Stimulated activated naive CD8-positive, alpha-beta T cell treated with anti-CD3 and anti-CD28 coated beads, Interleukin-15, amount 100 ng/mL, for 72 hours (primary cell): ENCODE measurements around the gene NGRN.

Source experiments
- ATAC-seq: fragments of 150-1000 bp; cut with Tn5 transposase; 2 replicates; pipeline ENCODE4 v1.10.0; 2021; ENCODE audit warnings: mild to moderate bottlenecking, moderate library complexity
- DNase-seq, 2 donors: peaks; one replicate each; pipeline ENCODE4 v3.0.0; 2021 to 2022
- H3K27ac Mint-ChIP-seq, 2 donors: one replicate each; pipeline ENCODE4 v1.8.0; 2022; ENCODE audit warnings: mild to moderate bottlenecking in 2 of 2, mixed read lengths in 2 of 2, moderate library complexity in 2 of 2
- H3K27me3 Mint-ChIP-seq: one replicate; pipeline ENCODE4 v1.8.0; 2022; ENCODE audit warnings: mixed read lengths
- H3K4me1 Mint-ChIP-seq: one replicate; pipeline ENCODE4 v1.8.0; 2022; ENCODE audit warnings: mild to moderate bottlenecking, mixed read lengths
- H3K4me3 Mint-ChIP-seq, 2 donors: one replicate each; pipeline ENCODE4 v1.8.0; 2022; ENCODE audit warnings: mild to moderate bottlenecking in 2 of 2, mixed read lengths in 2 of 2, moderate library complexity in 1 of 2
- H3K9me3 Mint-ChIP-seq, 2 donors: one replicate each; pipeline ENCODE4 v1.8.0; 2022; ENCODE audit warnings: mixed read lengths in 2 of 2

Gene NGRN

GRCh38 chr15:90316139-90316538 is 50.7 kb downstream of the NGRN start:
- Mint-ChIP-seq H3K27ac (no peak overlapping the region), H3K27me3 (no peaks in the 10 kb centered on the region), H3K4me3 (no peak overlapping the region), H3K4me1 (peaks cover 25% of the 10 kb centered on the region), H3K9me3 (no peaks in the 10 kb centered on the region)
- ATAC-seq = no peak
- DNase-seq = no peak

GRCh38 chr15:90318591-90318990 is 53.1 kb downstream of the NGRN start:
- Mint-ChIP-seq H3K27me3 (no peaks in the 10 kb centered on the region), H3K4me1 (peaks cover 9% of the 10 kb centered on the region), H3K4me3 (no peak overlapping the region), H3K27ac (no peak overlapping the region), H3K9me3 (no peaks in the 10 kb centered on the region)
- ATAC-seq (no peak), DNase-seq (no peak)

- Mint-ChIP-seq H3K4me3 (peak overlapping the region; percentile 39 to 60), H3K27ac (peak overlapping the region in 1 of 2 donors; percentile 34), H3K27me3 (no peaks in the 10 kb centered on the region), H3K9me3 (no peaks in the 10 kb centered on the region), H3K4me1 (peaks cover 9% of the 10 kb centered on the region)
- ATAC-seq (peak; percentile 99), DNase-seq (peak; percentile 69 to 72)
Observed at GRCh38 chr15:90320062-90320884, 54.8 kb downstream of the NGRN start.

- DNase-seq (no peak), ATAC-seq (no peak)
- Mint-ChIP-seq H3K27ac (no peak overlapping the region), H3K4me3 (no peak overlapping the region), H3K4me1 (peaks cover 9% of the 10 kb centered on the region), H3K9me3 (no peaks in the 10 kb centered on the region), H3K27me3 (no peaks in the 10 kb centered on the region)
Observed at GRCh38 chr15:90320885-90321278, 55.4 kb downstream of the NGRN start.
